GM11168 (cell line): ENCODE data around the gene VCAM1.

Experiments used
- in situ Hi-C: fragments of 300-500 bp; cut with MboI; formaldehyde crosslinking; loops from one replicate; pipeline ENCODE4 v1.12.0; 2022; ENCODE audit warnings: low sequenced_read_pairs; ENCODE audit not compliant: unreplicated experiment

The VCAM1 gene

DNA sequence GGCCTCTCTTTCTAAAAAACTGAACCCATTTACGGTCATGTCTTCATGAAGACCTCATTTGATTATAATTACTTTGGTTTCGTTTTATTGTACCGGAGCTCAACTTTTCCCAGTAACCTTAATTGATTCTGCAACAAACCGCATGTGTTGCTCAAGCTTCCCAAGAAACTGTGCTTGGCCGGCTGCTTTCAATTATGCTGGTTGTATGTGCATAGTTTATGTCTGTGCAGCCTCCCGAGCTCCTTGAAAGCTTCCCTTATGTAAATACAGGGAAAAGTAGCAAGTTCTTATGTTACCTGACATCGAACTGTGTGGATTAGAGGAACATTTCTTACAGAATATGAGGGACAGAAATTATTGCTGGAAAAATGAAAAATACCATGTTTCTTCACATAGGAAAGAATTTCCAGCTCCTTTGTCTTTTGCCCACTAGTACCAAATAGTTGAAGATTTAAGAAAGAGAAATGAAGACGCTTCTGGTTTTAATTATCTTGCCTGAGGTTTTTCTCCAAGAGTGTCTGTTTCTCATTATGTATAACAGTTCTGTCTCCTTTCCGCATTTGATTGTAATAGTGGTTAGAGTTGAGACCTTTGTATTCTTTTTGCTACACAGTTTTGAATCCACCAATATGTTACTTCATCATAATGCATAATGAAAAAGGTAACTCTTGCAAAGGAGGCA lies 2.1 kb downstream of the VCAM1 start:
- in situ Hi-C loops: no loop called here

DNA sequence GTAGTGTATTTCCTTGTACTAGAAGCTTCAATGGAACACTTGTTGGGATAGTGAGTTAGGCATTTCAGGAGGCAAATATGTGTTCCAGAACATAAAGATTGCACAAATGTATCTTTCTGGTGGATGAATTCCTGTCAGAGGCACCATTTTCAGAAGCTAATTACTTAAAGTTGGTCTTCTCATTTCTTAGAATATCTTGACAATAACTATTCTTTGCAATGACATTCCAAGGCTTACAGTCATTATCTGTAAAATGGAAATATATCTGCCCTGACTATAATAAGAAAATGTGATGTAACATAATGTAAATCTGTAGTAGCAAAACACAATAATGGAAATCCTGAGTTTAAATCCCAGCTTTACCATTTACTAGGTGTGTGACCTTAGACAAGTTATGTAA lies 2.7 kb downstream of the VCAM1 start:
- in situ Hi-C loops: no loop called here

DNA sequence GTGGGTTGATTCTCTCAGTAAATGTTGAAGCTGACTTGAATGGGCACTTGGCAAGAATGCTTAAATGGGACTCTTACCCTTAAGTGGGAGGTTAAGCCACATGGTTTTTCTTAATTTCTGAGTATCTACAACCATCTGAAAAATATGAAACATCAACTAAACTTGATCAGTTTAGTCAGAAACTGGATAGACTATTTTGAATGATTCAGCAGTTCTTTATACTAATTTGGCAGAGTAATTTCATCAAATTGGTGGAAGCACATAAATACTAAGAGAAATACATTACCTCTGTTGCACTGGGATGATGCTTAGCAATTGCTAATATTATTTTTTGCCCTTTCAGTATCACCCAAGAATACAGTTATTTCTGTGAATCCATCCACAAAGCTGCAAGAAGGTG lies 4.7 kb downstream of the VCAM1 start:
- in situ Hi-C loops: no loop called here

DNA sequence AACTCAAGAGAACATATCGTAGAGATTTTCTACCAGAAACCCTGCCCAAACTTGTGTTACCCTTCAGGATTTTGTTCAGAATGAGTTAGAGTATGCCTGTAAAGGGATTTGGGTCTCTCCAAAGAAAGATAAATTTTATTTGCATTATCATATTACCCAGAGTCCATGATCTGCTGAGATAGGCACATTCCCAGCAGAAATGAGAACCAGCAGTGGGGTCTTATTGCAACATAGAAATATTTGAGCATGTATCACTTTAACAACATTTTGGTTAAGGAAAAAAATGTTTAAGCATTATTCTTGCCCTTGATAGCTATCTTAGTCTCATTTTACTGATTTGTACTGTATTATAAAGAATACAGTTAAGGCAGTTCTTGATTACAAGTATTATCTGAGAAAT lies 10.6 kb downstream of the VCAM1 start:
- in situ Hi-C loops: no loop called here

DNA sequence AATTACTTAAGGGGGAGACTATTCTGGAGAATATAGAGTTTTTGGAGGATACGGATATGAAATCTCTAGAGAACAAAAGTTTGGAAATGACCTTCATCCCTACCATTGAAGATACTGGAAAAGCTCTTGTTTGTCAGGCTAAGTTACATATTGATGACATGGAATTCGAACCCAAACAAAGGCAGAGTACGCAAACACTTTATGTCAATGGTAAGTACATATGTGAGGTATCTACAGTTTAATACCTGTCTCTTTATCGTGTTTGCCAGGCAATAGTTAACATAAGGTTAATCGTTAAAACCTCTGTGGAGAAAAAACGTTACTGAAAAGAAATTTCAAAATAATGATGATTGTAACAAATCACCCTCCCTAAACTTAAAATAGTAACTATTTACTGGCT lies 11.8 kb downstream of the VCAM1 start:
- in situ Hi-C loops: no loop called here

DNA sequence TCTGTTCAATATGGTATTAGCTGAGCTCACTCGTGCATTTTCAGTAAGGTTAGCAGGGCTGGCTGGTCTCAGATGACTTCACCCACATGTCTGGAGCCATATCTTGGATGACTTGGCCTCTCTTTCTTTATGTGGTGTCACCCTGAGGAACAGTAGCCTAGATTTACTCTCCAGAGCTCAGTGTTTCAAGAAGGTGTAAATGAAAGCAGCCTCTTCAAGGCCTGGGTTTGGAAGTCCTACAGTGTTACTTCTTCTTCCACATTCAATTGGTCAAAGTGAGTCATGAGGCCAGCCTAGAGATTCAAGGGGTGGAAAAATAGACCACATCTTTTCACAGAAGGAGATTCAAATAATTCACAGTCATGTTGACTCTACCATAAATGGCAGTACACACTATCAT lies 12.2 kb downstream of the VCAM1 start:
- in situ Hi-C loops: no loop called here

DNA sequence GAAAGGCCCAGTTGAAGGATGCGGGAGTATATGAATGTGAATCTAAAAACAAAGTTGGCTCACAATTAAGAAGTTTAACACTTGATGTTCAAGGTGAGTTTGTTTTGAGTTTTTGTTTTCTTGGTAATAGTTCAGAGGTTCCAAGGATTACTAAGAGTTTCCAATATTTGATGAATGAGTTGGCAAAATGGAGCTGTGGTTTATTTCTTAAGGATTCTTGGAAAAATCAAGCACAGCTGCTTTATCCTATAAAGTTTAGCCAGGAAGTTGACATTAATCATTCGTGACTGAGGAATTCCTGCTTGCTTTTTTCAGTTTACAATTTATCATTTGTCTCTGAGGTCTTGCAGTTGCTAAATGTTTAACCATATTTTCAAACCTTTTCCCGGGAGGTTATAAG lies 15.1 kb downstream of the VCAM1 start:
- in situ Hi-C loops: no loop called here

DNA sequence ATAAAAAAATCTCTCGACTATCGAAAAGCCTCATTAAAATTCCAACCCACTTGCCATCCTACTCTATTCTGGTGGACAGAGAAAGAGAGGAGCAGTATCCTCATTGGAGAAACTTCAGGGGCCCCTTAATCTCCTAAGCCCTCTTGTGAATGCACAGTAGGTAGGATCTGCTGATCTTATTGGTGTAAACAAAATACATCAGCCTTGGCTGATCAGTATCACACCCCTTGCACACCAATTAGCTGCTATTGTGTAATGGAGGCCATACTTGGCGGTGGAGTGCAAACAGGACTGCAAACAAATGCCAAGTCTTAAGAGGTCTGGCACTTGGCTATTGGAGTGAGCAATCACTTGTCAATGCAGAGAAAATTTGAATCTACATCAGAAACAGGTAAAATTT lies 15.7 kb downstream of the VCAM1 start:
- in situ Hi-C loops: no loop called here

DNA sequence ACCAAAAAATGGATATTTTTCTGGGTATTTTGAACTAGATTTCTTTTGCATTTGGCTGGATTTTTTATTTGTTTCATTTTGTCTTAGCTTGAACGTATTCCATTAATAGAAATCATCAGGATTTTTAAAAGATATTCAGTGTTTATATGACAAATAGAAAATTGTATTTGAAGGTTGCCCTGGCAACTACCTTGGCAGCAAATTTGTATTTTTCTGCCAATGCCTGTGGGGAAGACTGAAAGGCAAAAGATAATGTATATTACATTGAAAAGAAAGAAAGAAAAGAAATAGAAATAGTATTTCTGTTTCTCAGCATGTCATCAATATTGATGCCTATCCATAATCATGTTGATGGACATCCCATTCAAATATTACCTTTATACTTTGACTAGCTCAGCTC lies 16.8 kb downstream of the VCAM1 start:
- in situ Hi-C loops: no loop called here

DNA sequence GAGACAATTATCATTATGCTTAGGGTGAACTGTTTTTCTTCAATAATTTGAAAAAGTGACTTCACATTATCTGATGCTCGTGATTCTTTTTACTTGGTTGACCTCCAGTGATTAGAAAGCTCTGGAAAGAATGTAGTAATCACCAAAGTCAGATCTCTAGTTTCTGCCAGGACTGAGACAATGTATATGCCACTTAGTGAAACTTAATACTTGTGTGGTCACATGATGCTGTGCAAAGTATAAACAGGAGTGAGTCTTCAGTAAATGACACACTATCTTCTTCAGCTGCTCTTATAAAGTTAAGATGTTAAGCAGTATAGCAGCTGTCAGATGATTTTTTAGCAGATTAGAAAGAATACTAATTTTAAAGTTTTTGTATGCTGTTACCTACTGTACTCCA lies 17.2 kb downstream of the VCAM1 start:
- in situ Hi-C loops: no loop called here

DNA sequence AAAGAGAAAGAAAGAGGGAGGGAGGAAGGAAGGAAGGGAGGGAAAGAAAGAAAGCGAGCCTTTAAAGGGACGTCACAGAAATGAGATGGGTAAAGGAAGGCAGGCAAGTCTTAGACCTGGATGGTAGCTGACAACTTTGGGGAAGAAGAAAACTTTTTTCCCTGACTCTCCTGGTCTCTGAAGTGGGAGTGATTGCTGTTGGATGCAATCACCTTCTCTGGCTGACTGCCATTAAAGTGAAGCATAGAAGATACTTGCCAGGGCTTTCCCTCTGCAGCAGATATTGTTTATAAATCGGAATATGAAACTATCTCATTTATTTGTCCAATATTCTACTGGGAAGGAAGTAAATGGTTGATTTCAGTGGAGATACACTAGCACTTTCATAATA lies 27.0 kb downstream of the VCAM1 start:
- in situ Hi-C loops: no loop called here

DNA sequence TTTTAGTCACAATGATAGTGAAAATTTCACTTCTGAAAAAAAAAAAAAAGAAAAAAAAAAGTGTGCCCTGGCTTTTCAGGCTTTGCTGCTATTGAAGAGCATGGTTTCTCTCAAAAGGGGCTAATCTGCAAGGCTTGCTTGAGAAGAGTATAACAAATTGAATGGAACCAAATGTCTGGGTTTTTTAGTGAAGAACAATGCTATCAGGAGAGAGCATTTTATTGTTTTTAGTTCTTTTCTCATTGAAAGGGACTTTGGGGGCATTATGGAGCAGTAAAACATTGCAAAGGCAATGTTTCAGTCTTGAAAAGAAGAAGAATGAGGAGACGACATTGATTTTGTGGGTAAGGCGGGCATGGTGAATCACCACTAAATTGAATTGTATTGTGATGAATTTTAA lies 28.2 kb downstream of the VCAM1 start:
- in situ Hi-C loops: no loop called here

DNA sequence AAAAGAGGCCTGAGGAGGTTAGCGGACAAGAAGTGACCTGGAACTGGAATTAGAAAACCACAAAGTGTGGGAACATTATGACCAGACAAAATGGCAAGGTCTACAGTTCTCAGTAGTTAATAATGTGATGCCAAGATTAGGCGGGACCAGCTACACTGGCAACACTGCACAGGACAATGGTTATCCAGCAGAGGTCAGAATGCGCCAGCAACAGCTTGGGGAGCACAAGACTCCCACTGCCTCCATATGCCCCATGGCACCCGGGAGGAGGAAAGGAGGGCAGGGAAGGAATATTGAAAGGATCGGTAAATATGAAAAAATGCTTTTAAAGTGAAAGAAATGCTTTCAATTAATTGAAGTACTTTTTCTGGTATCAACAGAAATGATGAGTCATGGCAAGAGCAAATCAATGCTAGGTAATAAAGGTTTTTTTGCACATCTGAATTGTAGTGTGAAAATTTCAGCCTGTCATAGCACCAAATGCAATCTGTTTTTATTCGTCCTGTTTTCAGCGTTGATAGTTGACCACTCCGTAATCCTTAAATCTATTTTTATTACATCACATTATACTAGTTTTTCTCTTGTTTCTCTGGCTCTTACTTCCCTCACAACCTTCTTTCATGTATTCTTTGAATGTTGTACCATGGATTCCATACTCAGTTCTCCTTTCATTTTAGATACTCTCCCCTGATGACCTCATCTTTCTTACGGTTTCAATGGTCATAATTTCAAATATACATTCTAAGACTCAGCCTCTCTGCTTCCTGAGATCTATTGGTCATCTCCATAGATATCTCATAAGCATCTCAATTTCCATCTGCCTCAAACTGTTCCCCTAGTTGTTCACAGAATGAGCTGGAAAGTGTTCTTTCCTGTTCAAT lies 30.7 kb downstream of the VCAM1 start:
- in situ Hi-C loops: no loop called here

DNA sequence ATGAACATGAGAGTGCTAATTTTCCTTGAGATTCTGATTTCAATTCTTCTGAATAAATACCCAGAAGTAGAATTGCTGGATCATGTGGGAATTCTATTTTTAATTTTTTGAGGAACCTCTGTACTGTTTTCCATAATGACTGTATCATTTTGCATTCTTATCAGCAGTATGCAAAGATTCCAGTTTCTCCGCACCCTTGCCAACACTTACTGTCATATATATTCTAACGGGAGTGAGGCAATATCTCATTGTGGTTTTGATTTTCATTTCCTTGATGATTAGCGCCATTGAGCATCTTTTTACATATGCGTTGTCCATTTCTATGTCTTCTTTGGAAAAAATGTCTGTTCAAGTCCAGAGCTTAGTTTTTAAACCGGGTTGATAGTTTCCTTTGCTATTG lies 33.2 kb downstream of the VCAM1 start:
- in situ Hi-C loops: no loop called here

DNA sequence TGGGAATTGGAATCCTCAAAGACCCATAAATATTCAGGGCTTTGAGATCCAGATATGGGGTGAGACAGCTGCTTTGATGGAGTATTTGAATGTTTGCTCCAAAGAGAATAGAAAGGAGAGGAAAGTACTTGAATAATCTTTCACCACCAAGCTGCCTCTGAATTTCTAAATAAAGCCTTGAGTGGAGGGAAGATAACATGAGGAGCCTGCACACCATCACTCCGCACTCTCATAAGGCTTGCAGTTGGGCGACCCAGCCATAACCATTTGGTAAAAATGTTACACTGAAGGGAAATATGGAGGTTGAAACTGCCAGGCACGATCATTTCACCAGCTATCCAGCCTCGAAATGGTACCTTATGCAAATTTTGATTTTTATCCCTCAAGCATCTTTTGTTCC lies 38.4 kb downstream of the VCAM1 start:
- in situ Hi-C loops: no loop called here

DNA sequence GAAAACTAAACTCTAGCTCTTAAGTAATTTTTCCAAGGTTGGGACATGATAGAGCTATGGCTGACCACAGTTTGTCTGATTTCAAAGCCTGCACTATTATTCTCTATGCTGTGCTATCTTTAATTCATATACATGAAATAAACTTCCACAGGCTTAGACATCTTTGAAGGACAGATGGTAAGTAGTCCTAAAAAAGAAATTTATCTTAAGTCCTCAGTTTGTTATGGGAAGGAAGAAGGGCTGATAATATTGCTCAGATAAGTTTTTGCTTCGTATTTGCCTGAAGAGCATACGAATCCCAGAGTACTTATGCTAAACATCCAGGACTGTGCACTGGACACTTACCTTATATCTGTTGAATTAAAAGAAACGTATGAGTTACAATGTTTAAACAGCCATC lies 39.6 kb downstream of the VCAM1 start:
- in situ Hi-C loops: no loop called here

DNA sequence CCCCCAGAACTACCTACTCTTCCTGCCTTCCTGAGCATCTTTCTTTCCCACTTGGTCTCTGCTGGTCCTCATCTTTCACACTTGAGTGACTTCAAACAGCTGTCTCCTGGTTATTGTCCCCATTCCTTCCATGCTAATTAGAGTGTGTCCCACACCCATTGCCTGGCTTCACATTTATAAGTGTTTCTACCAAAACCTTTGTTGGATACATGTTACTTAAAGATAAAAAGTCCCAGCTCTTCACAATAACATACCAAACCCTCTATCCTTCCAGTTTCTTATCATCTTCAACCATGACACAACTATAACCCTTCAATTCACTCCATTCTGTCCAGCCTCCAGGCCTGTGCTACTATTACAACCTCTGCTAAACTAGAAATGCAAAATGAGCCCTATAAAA lies 41.0 kb downstream of the VCAM1 start:
- in situ Hi-C loops: no loop called here

DNA sequence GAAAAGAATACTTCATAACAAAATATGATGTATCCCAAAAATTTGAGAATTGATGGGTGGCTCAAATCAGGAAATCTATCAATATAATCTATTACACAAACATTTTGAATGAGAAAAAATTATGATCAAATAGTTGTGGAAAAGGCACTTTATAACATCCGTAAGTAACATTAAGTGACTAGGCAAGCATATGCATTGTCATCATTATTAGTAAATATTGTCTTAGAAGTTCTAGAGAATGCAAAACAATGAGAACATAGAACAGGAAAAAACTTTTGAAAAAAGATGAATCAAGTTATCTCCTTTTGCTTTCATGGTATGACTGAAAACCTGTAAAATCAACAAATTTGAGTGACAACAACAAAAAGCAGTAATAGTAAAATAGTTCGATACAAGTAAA lies 42.9 kb downstream of the VCAM1 start:
- in situ Hi-C loops: no loop called here

DNA sequence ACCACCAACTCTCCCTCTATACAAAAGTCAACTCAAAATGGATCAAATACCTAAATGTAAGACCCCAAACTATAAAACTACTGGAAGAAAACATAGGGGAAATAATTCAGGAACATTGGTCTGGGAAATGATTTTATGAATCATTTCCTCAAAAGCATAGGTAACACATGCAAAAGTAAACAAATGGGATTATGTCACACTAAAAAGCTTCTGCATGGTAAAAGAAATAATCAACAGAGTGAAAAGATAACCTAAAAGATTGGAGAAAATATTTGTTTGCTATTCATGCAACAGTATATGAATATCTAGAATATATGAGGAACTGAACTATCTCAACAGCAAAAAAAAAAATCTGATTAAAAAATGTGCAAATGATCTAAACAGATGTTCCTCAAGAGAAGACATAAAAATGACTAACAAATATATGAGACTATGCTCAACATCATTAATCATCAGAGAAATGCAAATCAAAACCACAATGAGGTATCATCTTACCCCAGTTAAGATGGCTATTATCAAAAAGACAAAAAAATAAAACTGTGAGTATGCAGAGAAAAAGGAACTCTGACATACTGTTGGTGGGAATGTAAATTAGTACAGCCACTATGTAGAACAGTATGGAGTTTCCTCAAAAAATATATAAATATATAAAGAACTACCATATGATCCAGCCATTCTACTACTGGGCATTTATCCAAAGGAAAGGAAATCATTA lies 47.8 kb downstream of the VCAM1 start:
- in situ Hi-C loops: no loop called here

DNA sequence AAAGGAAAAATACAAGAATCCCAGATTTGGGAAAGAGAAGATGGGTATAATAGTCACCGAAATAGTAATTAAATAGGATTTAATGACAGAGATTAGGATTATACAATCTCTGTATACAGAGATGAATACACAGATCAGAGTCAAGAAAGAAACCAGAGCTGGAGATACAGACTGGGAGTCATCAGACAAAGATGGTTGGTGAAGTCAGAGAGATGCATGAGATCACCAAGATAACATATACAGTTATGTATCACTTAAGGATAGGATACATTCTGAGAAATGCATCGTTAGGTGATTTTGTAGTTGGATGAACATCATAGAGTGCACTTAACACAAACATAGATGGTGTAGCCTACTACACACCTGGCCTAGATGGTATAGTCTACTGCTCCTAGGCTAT lies 49.8 kb downstream of the VCAM1 start:
- in situ Hi-C loops: no loop called here

DNA sequence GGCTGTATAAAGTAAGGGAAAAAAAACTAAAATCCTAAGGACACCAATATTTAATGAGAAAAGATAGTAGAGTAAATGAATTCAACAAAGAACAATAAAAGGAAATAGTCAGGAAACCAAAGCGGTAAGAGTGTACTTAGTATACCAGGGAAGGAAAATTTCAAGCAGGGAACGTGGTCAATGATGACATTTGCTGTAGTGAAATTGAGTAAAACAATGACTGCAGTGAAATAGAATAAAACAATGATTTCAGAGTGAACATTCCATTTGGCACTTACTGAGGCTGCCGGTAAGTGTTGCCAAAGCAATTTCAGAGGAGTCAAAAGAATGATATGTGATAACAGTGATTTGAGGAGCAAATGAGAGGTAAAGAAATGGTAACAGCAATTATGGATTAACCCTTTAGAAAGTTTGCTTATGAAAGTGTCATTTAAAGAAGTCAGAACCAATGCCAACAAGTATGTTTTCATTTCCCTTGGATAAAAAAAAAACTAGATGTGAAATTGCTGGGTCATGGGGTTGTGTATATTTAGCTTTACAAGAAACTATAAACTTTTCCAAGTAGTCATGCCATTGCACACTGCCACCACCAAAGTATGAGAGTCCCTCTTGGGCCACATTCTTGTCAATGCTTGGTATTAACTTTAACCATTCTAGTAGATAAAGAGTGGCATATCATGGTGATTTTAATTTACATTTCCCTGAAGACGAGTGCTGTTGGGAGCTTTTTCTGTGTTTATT lies 50.5 kb downstream of the VCAM1 start:
- in situ Hi-C loops: no loop called here
